HepG2 (cell line): ENCODE measurements around the gene PRSS12.

ENCODE experiments used
- ZFX ChIP-seq: sonication (generic); formaldehyde crosslinking; IDR thresholded peaks from 2 replicates; pipeline ENCODE4 v1.4.0; 2020; ENCODE audit warnings: mild to moderate bottlenecking, low read depth, missing genetic modification reagents, moderate library complexity
- ZNF274 ChIP-seq: sonication (generic); formaldehyde crosslinking; IDR thresholded peaks from 2 replicates; pipeline ENCODE4 v1.5.1; 2020; ENCODE audit warnings: mild to moderate bottlenecking, missing genetic modification reagents
- ZNF292 ChIP-seq: sonication (generic); formaldehyde crosslinking; IDR thresholded peaks from 2 replicates; pipeline ENCODE4 v1.8.1; 2022; ENCODE audit warnings: mild to moderate bottlenecking, low read depth, missing genetic modification reagents, borderline replicate concordance
- TF ChIP-seq, protein P1 (sequence below): sonication (generic); formaldehyde crosslinking; IDR thresholded peaks from 2 replicates; pipeline ENCODE4 v1.5.0; 2020; ENCODE audit warnings: mild to moderate bottlenecking, missing genetic modification reagents, moderate library complexity

DNA sequence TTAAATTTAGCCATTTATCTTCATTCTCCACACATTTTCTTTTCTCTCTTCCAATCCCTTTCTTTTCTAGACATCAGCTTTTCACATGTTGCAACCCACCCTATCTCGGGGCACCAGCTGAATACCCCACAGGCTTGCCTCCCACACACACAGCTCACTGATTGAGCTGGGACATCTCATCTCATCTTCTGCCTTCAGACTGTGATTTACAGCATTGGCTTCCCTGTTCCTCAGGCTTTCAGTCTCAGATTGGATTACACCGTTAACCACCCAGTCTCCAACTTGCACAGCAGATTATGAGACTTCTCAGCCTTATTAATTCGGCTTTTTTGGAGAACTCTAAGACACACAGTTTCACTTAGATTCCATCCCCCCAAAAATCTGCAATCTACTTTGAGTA lies 93.7 kb downstream of the PRSS12 start:
- TF ChIP-seq, protein P1, sequence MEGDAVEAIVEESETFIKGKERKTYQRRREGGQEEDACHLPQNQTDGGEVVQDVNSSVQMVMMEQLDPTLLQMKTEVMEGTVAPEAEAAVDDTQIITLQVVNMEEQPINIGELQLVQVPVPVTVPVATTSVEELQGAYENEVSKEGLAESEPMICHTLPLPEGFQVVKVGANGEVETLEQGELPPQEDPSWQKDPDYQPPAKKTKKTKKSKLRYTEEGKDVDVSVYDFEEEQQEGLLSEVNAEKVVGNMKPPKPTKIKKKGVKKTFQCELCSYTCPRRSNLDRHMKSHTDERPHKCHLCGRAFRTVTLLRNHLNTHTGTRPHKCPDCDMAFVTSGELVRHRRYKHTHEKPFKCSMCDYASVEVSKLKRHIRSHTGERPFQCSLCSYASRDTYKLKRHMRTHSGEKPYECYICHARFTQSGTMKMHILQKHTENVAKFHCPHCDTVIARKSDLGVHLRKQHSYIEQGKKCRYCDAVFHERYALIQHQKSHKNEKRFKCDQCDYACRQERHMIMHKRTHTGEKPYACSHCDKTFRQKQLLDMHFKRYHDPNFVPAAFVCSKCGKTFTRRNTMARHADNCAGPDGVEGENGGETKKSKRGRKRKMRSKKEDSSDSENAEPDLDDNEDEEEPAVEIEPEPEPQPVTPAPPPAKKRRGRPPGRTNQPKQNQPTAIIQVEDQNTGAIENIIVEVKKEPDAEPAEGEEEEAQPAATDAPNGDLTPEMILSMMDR (CRISPR knock-in tag) = no peak
- no peak for TF ChIP-seq ZFX (CRISPR knock-in tag)
- no peak for TF ChIP-seq ZNF274
- no peak for TF ChIP-seq ZNF292 (CRISPR knock-in tag)
